Motor neuron (in vitro differentiated cells): ENCODE measurements around the gene FBXO47. TPM values are rescaled to one million over a fixed set of nuclear protein-coding genes. Genes with fewer than 3 reads are reported as not detected.
"Not testable (repeated sequence)": the region's sequence is repeated elsewhere in the genome, so short reads cannot be mapped to it uniquely, and the experiment has no call there.

ENCODE experiments used
- ATAC-seq, 8 experiments: fragments of 200-7000 bp; cut with Tn5 transposase; replicated peaks in 6 of 8; 2 replicates each; pipeline ENCODE4 v1.8.0; 2021; ENCODE audit warnings: mild to moderate bottlenecking in 8 of 8, moderate library complexity in 8 of 8
- H3K27ac ChIP-seq, 2 donors: fragments of 250-450 bp; sonication (Bioruptor Pico); 2 replicates each; pipeline ENCODE4 v1.9.0; 2021; ENCODE audit warnings: antibody characterized with exemption in 2 of 2, mild to moderate bottlenecking in 2 of 2, moderate library complexity in 1 of 2
- H3K4me1 ChIP-seq, 2 donors: fragments of 250-450 bp; sonication (Bioruptor Pico); replicated peaks in 1 of 2; 2 replicates each; pipeline ENCODE4 v1.6.1; 2021; ENCODE audit warnings: antibody characterized with exemption in 2 of 2, mild to moderate bottlenecking in 2 of 2, moderate library complexity in 1 of 2
- H3K4me3 ChIP-seq, 5 donors: fragments of 250-450 bp; sonication (Bioruptor Pico); 2 replicates each; pipeline ENCODE4 v1.9.0; 2021; ENCODE audit warnings: antibody characterized with exemption in 5 of 5, mild to moderate bottlenecking in 5 of 5, moderate library complexity in 4 of 5
- WGBS, 10 experiments: fragments of 450-650 bp; shearing (Covaris generic); methylation state at CpG; one replicate each; pipeline ENCODE4 v1.0.0; 2022; 5-methylcytosine and 5-hydroxymethylcytosine counted together
- in situ Hi-C, 9 experiments: fragments of 400-800 bp; cut with MboI; loops; one replicate each; pipeline ENCODE4 v1.15.0; 2021; ENCODE audit warnings: low sequenced_read_pairs in 9 of 9, low pct_unique_long_range_greater_than_20kb in 2 of 9; ENCODE audit not compliant: unreplicated experiment in 9 of 9
- total RNA-seq, 8 experiments: library from RNA; unstranded; fragments of 300-600 nt; gene quantifications; 2 replicates each; pipeline versions ENCODE4 v1.2.3 to v1.2.4, GENCODE V29; 2022

Gene FBXO47
- total RNA-seq, 8 experiments from 2014 or later: 0.07 to 0.20 TPM; not detected in 6

DNA sequence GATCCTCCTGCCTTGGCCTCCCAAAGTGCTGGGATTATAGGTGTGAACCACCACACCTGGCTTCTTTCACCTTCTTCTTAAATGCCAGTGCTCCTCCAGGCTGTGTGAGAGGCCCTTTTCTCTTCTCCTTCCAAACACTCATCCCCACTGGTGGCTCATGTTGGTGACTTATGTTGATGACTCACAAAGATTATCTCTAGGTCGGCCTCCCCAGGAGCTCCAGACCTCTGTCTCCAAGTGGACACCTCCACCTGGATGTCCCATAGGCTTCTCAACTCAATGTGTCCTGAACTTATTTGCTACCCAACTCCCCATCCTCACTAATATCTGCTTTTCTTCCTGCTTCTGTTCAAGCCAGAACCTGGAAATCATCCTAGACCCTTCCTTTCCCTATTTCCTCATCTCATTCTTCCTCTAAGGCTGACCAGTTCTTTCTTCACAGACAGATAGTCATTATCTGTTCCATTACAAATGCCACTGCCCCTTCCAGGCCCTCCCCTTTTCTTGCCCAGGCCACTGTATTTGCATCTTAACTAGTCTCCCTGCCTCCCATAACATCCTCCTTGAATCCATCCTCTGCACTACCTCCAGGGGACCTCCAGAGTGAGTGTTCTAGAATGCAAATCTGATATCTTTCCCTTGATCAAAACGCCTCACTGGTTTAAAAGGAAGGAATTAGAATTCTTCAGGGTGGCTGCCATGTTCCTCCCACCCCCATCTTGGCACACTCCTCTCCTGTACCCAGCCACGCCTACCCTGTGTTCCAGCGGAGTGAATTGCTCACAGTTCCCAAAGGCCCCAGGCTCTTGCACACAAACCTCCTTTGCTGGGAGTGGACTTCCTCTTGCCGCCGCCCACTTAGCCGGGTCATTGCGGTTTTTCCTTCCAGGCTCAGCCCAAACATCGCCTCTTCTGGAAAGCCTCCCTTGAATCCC lies 34.8 kb upstream of the FBXO47 start:
- in situ Hi-C loops: no loop called here
- no peaks in the 10 kb centered on the region for H3K4me1 ChIP-seq
- WGBS, 10 experiments: 0 to 68% (median 40%) methylated on average over 1 to 7 of the region's 9 CpGs; no CpG with 5 or more reads in 1 of the 10 experiments
- no peak overlapping the region for H3K4me3 ChIP-seq
- ATAC-seq: peak in 3 of 8 experiments; percentile 88 to 98 (median 89)
- no peak overlapping the region for H3K27ac ChIP-seq

GRCh38 chr17:39000021-39000601 lies 32.9 kb upstream of the FBXO47 start:
- no peak overlapping the region for H3K27ac ChIP-seq
- no peak for ATAC-seq
- no peaks in the 10 kb centered on the region for H3K4me1 ChIP-seq
- H3K4me3 ChIP-seq: no peak overlapping the region
- WGBS, 10 experiments: 0 to 90% (median 61%) methylated on average over 1 to 4 of the region's 4 CpGs
- in situ Hi-C loops: no loop called here

- 41 to 100% (median 75%) methylated on average over 1 to 4 of the region's 5 CpGs; no CpG with 5 or more reads in 1 of the 10 experiments for WGBS, 10 experiments
- in situ Hi-C loops: loop anchor here in 4 of 9 experiments (25.0 kb wide), 3 partner anchors 141 to 241 kb away; partner anchors contain the start of genes ARL5C (in 2 of the 4), PLXDC1 (in 2 of the 4) and STAC2 (in 1 of the 4)
Measured at GRCh38 chr17:38996660-38997337, 29.6 kb upstream of the FBXO47 start.

GRCh38 chr17:38994026-38994425 lies 26.8 kb upstream of the FBXO47 start:
- WGBS, 10 experiments: 0 to 100% (median 33%) methylated on average over 1 to 2 of the region's 2 CpGs; no CpG with 5 or more reads in 1 of the 10 experiments
- Histone ChIP-seq H3K27ac (no peak overlapping the region), H3K4me3 (no peak overlapping the region), H3K4me1 (no peaks in the 10 kb centered on the region)
- no peak for ATAC-seq
- in situ Hi-C loops: loop anchor here in 4 of 9 experiments (25.0 kb wide), 3 partner anchors 143 to 243 kb away; partner anchors contain the start of genes ARL5C (in 2 of the 4), PLXDC1 (in 2 of the 4) and STAC2 (in 1 of the 4)

More at GRCh38 chr17:38996660-38997337, 29.6 kb upstream of the FBXO47 start:
- ATAC-seq: no peak
- no peak overlapping the region for H3K27ac ChIP-seq
- no peak overlapping the region for H3K4me3 ChIP-seq
- H3K4me1 ChIP-seq: no peaks in the 10 kb centered on the region

DNA sequence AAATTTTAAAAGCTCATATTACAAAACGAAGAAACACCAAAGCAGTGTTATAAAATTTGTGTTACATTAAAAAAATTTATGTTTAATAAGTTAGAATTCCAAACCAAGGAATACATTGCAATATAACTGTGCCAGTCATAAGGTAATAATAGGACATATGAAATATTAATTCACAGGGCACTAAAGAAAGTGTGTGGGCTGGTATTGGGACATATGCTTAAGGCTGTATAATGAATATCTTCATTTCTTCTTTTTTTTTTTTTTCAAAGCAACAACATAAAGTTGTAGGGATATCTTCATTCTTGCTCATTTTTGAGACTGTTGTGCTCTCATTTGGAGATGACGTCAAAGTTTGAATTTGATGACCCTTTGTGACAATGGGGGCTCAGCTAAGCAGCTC lies 17.5 kb upstream of the FBXO47 start:
- ATAC-seq: no peak
- in situ Hi-C loops: loop anchor here in 6 of 9 experiments (10.0 to 25.0 kb wide), 6 partner anchors 153 to 260 kb away; partner anchors contain the start of genes PLXDC1 (in 4 of the 6), ARL5C (in 2 of the 6) and STAC2 (in 1 of the 6)
- 8 to 100% (median 70%) methylated on average over 1 to 2 of the region's 2 CpGs; no CpG with 5 or more reads in 1 of the 10 experiments for WGBS, 10 experiments
- Histone ChIP-seq H3K4me3 (no peak overlapping the region), H3K27ac (no peak overlapping the region), H3K4me1 (no peaks in the 10 kb centered on the region)

DNA sequence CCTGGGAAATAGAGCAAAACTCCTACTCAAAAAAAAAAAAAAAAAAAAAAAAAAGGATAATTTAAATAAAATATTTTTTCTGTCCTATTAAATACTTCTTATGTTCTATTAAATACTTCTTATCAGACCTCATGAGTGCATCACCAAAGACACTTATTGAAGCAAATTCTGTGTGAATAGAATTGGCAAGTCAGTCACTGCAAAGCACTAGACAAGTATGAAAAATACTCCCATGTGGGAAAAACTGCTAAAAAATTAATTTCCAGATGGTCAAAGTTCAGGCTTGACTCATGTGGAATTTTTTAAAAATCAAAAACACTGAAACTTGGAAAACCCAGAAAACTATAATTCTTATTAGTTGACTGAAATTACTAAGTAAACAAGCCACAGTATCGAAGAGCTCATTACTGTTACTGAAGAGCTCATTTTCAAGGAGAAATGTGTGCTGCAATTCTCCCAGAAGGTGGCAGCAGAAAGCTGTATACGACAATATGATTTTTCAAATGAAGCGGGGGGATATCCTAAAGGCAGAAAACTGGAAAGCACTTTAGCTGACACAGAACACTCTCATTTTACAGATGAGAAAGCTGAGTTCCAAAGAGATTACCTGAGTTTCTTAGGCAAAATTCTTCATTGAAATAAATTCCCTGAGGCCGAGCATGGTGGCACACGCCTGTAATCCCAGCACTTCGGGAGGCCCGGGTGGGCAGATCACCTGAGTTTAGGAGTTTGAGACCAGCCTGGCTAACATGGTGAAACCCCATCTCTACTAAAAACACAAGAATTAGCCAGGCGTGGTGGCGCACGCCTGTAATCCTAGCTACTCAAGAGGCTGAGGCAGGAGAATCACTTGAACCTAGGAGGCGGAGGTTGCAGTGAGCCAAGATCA lies 15.9 kb upstream of the FBXO47 start:
- no peak overlapping the region for H3K4me3 ChIP-seq
- no peak overlapping the region for H3K27ac ChIP-seq
- in situ Hi-C loops: loop anchor here in 6 of 9 experiments (10.0 to 25.0 kb wide), 6 partner anchors 154 to 262 kb away; partner anchors contain the start of genes PLXDC1 (in 4 of the 6), ARL5C (in 2 of the 6) and STAC2 (in 1 of the 6)
- no peaks in the 10 kb centered on the region for H3K4me1 ChIP-seq
- WGBS, 10 experiments: 0 to 72% (median 37%) methylated on average over 1 to 8 of the region's 11 CpGs; no CpG with 5 or more reads in 1 of the 10 experiments
- ATAC-seq: peak; percentile 39 to 81 (median 65)

DNA sequence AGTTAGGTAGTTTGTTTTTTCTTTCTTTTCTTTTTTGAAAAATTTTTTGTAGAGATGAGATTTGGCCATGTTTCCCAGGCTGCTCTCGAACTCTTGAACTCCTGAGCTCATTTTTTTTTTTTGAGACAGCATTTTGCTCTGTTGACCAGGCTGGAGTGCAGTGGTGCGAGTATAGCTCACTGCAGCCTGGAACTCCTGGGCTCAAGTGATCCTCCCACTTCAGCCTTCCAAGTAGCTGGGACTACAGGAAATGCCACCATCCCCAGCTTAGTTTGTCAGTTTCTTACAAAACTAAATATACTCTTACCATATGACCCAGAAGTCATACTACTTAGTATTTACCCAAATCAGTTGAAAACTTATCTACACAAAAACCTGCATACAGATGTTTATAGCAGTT lies 14.4 kb upstream of the FBXO47 start:
- in situ Hi-C loops: loop anchor here in 6 of 9 experiments (10.0 to 25.0 kb wide), 6 partner anchors 156 to 263 kb away; partner anchors contain the start of genes PLXDC1 (in 4 of the 6), ARL5C (in 2 of the 6) and STAC2 (in 1 of the 6)
- Histone ChIP-seq H3K4me3 (no peak overlapping the region), H3K4me1 (no peaks in the 10 kb centered on the region), H3K27ac (no peak overlapping the region)
- 20 to 83% (median 57%) methylated on average over 1 to 2 of the region's 2 CpGs; no CpG with 5 or more reads in 2 of the 10 experiments for WGBS, 10 experiments
- ATAC-seq: no peak

- Histone ChIP-seq H3K4me3 (no peak overlapping the region), H3K4me1 (no peaks in the 10 kb centered on the region), H3K27ac (no peak overlapping the region)
- ATAC-seq: no peak
- 0 to 73% (median 35%) methylated on average over 1 to 3 of the region's 3 CpGs; no CpG with 5 or more reads in 1 of the 10 experiments for WGBS, 10 experiments
- in situ Hi-C loops: loop anchor here in 6 of 9 experiments (10.0 to 25.0 kb wide), 6 partner anchors 157 to 264 kb away; partner anchors contain the start of genes PLXDC1 (in 4 of the 6), ARL5C (in 2 of the 6) and STAC2 (in 1 of the 6)
Measured at GRCh38 chr17:38980490-38981217, 13.5 kb upstream of the FBXO47 start.

- Histone ChIP-seq H3K27ac (no peak overlapping the region), H3K4me1 (no peaks in the 10 kb centered on the region), H3K4me3 (no peak overlapping the region)
- WGBS, 10 experiments: 20 to 100% (median 92%) methylated on average over 1 to 4 of the region's 4 CpGs; no CpG with 5 or more reads in 1 of the 10 experiments
- no peak for ATAC-seq
- in situ Hi-C loops: loop anchor here in 4 of 9 experiments (25.0 kb wide), 3 partner anchors 159 to 259 kb away; partner anchors contain the start of genes ARL5C (in 2 of the 4), PLXDC1 (in 2 of the 4) and STAC2 (in 1 of the 4)
Measured at GRCh38 chr17:38978180-38978579, 11.0 kb upstream of the FBXO47 start.

DNA sequence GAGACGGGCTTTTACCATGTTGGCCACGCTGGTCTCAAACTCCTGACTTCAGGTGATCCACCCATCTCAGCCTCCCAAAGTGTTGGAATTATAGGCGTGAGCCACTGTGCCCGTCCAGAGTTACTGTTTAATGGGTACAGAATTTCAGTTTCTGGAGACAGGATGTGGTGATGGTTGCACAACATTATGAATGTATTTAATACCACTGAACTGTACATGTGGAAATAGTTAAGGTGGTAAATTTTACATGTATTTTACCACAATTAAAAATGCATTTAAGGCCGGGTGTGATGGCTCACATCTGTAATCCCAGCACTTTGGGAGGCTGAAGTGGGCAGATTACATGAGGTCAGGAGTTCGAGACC lies 9.0 kb upstream of the FBXO47 start:
- in situ Hi-C loops: loop anchor here in 4 of 9 experiments (25.0 kb wide), 3 partner anchors 161 to 261 kb away; partner anchors contain the start of genes ARL5C (in 2 of the 4), PLXDC1 (in 2 of the 4) and STAC2 (in 1 of the 4)
- WGBS, 10 experiments: 20 to 100% (median 84%) methylated on average over 1 to 6 of the region's 6 CpGs
- H3K27ac ChIP-seq, H3K4me3 ChIP-seq, H3K4me1 ChIP-seq: not testable (repeated sequence)
- peak in 1 of 8 experiments; percentile 38 for ATAC-seq

GRCh38 chr17:38970804-38971203 lies 3.6 kb upstream of the FBXO47 start:
- in situ Hi-C loops: no loop called here
- H3K4me1 ChIP-seq: peaks cover 0 to 7% of the 10 kb centered on the region in 2 donors
- WGBS, 10 experiments: 63 to 100% (median 92%) methylated on average over 1 to 5 of the region's 5 CpGs; no CpG with 5 or more reads in 1 of the 10 experiments
- no peak overlapping the region for H3K4me3 ChIP-seq
- ATAC-seq: no peak
- no peak overlapping the region for H3K27ac ChIP-seq
